ENCODE measurements around the gene MCTP1. TPM values are rescaled to one million over a fixed set of nuclear protein-coding genes. Genes with fewer than 3 reads are reported as not detected.

MCTP1 gene
- total RNA-seq, 4 donors from 2014 or later = 28.7 to 117 (median 48.2) TPM

GRCh38 chr5:95107138-95107537 is 177.8 kb downstream of the MCTP1 start:
- WGBS, 2 donors = 85 to 89% methylated on average over 2 of the region's 2 CpGs
- no peak for TF ChIP-seq CTCF (IDR thresholded peaks at IDR 0.05)
- TF ChIP-seq EP300 (IDR thresholded peaks at IDR 0.05) = no peak
- no peak for TF ChIP-seq POLR2A (IDR thresholded peaks at IDR 0.05)

GRCh38 chr5:95105638-95106037 is 179.3 kb downstream of the MCTP1 start:
- H3K4me1 ChIP-seq = no peaks in the 10 kb centered on the region
- no peaks in the 10 kb centered on the region for H3K36me3 ChIP-seq
- no peak for DNase-seq (ENCODE audit: low spot score in 2 of 2)
- H3K27me3 ChIP-seq = no peaks in the 10 kb centered on the region
- no peak overlapping the region for H3K4me3 ChIP-seq
- no peaks in the 10 kb centered on the region for H3K9me3 ChIP-seq
- no peak overlapping the region for H3K27ac ChIP-seq
- WGBS, 2 donors = 95 to 96% methylated on average over 1 of the region's 1 CpG
- TF ChIP-seq EP300 (IDR thresholded peaks at IDR 0.05) = no peak
- no peak for TF ChIP-seq CTCF (IDR thresholded peaks at IDR 0.05)
- no peak for TF ChIP-seq POLR2A (IDR thresholded peaks at IDR 0.05)

More at GRCh38 chr5:95107138-95107537, 177.8 kb downstream of the MCTP1 start:
- DNase-seq (ENCODE audit: low spot score in 2 of 2) = no peak
- no peaks in the 10 kb centered on the region for H3K4me1 ChIP-seq
- no peak overlapping the region for H3K4me3 ChIP-seq
- no peaks in the 10 kb centered on the region for H3K27me3 ChIP-seq
- no peak overlapping the region for H3K27ac ChIP-seq
- H3K36me3 ChIP-seq = no peaks in the 10 kb centered on the region
- no peaks in the 10 kb centered on the region for H3K9me3 ChIP-seq

GRCh38 chr5:95102687-95103086 is 182.2 kb downstream of the MCTP1 start:
- H3K4me3 ChIP-seq = no peak overlapping the region
- TF ChIP-seq EP300 (IDR thresholded peaks at IDR 0.05) (no peak), CTCF (IDR thresholded peaks at IDR 0.05) (no peak), POLR2A (IDR thresholded peaks at IDR 0.05) (no peak)
- DNase-seq (ENCODE audit: low spot score in 2 of 2) = no peak
- no peaks in the 10 kb centered on the region for H3K36me3 ChIP-seq
- no peaks in the 10 kb centered on the region for H3K4me1 ChIP-seq
- H3K27ac ChIP-seq = no peak overlapping the region
- no peaks in the 10 kb centered on the region for H3K27me3 ChIP-seq
- no peaks in the 10 kb centered on the region for H3K9me3 ChIP-seq
- 91 to 97% methylated on average over 1 of the region's 1 CpG for WGBS, 2 donors

- Histone ChIP-seq H3K9me3 (no peaks in the 10 kb centered on the region), H3K27me3 (no peaks in the 10 kb centered on the region), H3K36me3 (no peaks in the 10 kb centered on the region), H3K4me3 (no peak overlapping the region), H3K4me1 (no peaks in the 10 kb centered on the region), H3K27ac (no peak overlapping the region)
- no peak for TF ChIP-seq CTCF (IDR thresholded peaks at IDR 0.05)
- no peak for DNase-seq (ENCODE audit: low spot score in 2 of 2)
- 92 to 100% methylated on average over 1 of the region's 1 CpG for WGBS, 2 donors
Measured at GRCh38 chr5:95102080-95102479, 182.8 kb downstream of the MCTP1 start.

- Histone ChIP-seq H3K9me3 (no peaks in the 10 kb centered on the region), H3K4me1 (no peaks in the 10 kb centered on the region), H3K27ac (no peak overlapping the region), H3K27me3 (no peaks in the 10 kb centered on the region), H3K36me3 (no peaks in the 10 kb centered on the region), H3K4me3 (no peak overlapping the region)
- DNase-seq (ENCODE audit: low spot score in 2 of 2) = no peak
- WGBS, 2 donors = 92 to 96% methylated on average over 1 of the region's 1 CpG
- no peak for TF ChIP-seq CTCF (IDR thresholded peaks at IDR 0.05)
- no peak for TF ChIP-seq POLR2A (IDR thresholded peaks at IDR 0.05)
- no peak for TF ChIP-seq EP300 (IDR thresholded peaks at IDR 0.05)
Measured at GRCh38 chr5:95100551-95100950, 184.3 kb downstream of the MCTP1 start.

Measured in tibial nerve (tissue), 4 donors.